ENCODE measurements around the gene SYT6.

DNA sequence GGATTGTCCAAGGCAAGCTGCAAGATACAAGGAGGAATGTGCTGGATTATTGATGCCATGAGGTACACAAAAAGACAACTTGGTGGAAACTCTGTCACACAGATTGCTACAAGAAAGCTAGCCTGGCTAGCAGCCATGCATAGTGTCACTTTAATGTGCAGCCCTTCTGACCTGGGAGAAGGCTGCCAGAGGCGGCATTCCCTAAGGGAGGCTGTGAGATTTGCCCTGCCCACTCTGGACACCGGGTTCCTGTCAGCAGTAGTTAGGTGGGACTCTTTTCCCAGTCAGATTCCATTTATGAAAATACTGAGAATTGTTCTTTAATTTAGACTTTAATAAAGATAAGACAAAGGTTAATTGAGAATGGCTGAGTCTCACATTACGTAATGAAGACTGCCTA is 47.8 kb upstream of the SYT6 start:
- TF ChIP-seq, protein P1, sequence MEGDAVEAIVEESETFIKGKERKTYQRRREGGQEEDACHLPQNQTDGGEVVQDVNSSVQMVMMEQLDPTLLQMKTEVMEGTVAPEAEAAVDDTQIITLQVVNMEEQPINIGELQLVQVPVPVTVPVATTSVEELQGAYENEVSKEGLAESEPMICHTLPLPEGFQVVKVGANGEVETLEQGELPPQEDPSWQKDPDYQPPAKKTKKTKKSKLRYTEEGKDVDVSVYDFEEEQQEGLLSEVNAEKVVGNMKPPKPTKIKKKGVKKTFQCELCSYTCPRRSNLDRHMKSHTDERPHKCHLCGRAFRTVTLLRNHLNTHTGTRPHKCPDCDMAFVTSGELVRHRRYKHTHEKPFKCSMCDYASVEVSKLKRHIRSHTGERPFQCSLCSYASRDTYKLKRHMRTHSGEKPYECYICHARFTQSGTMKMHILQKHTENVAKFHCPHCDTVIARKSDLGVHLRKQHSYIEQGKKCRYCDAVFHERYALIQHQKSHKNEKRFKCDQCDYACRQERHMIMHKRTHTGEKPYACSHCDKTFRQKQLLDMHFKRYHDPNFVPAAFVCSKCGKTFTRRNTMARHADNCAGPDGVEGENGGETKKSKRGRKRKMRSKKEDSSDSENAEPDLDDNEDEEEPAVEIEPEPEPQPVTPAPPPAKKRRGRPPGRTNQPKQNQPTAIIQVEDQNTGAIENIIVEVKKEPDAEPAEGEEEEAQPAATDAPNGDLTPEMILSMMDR (IDR thresholded peaks at IDR 0.05) = no peak
- no peak for TF ChIP-seq POLR2A (IDR thresholded peaks at IDR 0.05)
- no peak for TF ChIP-seq POLR2AphosphoS5 (IDR thresholded peaks at IDR 0.05)
